ENCODE results near the gene ANGPTL2. TPM values are rescaled to one million over a fixed set of nuclear protein-coding genes. Genes with fewer than 3 reads are reported as not detected.

ANGPTL2 gene
- total RNA-seq, 2 experiments from 2014 or later: not detected

DNA sequence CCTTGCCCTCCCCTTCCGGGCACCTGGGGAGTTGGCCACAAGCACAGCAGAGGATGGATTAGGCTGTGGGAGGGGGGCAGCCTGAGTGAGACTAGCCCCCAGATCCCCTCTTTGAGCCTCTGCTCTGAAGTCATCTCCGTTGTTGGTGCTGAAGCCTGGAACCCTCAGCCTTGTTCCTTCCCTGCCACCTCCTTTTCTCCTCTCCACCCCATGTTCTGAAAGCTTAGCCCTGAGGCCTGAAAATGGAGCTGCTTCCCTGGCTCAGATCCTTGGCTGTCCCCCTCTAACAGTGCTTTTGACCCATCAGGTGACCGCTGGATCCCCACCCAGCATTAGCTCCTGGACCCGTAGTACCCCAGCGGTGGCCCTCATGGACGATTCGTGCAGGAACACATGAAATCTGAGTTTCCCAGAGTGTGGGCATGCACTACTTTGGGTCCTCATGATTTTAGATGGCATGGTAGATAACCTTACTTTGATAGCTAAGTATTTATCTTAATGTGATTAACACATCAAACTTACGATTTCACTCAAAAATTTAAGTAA is 21.6 kb upstream of the ANGPTL2 start:
- Mint-ChIP-seq H3K4me3 (no peak overlapping the region), H3K27ac (no peak overlapping the region), H3K4me1 (ENCODE audit: low read depth) (no peaks in the 10 kb centered on the region), H3K27me3 (no peaks in the 10 kb centered on the region), H3K36me3 (ENCODE audit: low read depth) (peaks cover 2% of the 10 kb centered on the region), H3K9me3 (peaks cover 3% of the 10 kb centered on the region)
- TF ChIP-seq, protein P1, sequence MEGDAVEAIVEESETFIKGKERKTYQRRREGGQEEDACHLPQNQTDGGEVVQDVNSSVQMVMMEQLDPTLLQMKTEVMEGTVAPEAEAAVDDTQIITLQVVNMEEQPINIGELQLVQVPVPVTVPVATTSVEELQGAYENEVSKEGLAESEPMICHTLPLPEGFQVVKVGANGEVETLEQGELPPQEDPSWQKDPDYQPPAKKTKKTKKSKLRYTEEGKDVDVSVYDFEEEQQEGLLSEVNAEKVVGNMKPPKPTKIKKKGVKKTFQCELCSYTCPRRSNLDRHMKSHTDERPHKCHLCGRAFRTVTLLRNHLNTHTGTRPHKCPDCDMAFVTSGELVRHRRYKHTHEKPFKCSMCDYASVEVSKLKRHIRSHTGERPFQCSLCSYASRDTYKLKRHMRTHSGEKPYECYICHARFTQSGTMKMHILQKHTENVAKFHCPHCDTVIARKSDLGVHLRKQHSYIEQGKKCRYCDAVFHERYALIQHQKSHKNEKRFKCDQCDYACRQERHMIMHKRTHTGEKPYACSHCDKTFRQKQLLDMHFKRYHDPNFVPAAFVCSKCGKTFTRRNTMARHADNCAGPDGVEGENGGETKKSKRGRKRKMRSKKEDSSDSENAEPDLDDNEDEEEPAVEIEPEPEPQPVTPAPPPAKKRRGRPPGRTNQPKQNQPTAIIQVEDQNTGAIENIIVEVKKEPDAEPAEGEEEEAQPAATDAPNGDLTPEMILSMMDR (IDR thresholded peaks at IDR 0.05): no peak
- intact Hi-C loops (cut with micrococcal nuclease): no loop called here
- ATAC-seq (no peak), DNase-seq (no peak)
- CTCF ChIA-PET: interaction anchor here (0.6 kb wide), 1 partner anchor 487 kb away, joined by 3 read pairs; no protein-coding TSS in a partner anchor
- POLR2A ChIA-PET: interaction anchor here (0.6 kb wide), 1 partner anchor 216 kb away, joined by 3 read pairs; no protein-coding TSS in a partner anchor

DNA sequence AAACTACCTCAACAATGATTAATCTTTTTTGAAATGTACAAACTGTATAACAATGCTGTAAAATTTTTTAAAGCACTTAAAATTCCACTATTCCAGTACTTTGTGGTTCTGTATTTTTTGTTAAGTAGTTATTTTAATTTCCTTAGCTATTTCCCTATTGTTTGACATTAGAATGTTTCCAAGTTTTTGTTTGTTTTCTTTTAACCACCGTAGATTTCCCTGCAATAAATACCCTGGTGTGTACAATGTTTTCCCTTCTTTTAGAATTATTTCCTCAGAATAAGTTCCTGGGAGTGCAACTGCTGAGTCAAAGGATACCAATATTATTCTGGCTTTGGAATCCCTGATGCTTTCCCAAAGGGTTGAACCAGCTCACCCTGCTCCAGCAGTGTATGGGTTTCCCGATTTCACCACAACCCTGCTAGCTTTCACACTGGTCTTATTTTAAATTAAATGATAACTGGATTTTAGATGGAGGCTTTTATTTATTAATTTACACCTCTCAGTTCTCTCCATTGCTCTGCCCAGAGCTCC is 20.6 kb upstream of the ANGPTL2 start:
- DNase-seq (no peak), ATAC-seq (no peak)
- Mint-ChIP-seq H3K4me1 (ENCODE audit: low read depth) (no peaks in the 10 kb centered on the region), H3K9me3 (peaks cover 3% of the 10 kb centered on the region), H3K4me3 (no peak overlapping the region), H3K36me3 (ENCODE audit: low read depth) (peaks cover 2% of the 10 kb centered on the region), H3K27me3 (no peaks in the 10 kb centered on the region), H3K27ac (no peak overlapping the region)
- TF ChIP-seq, protein P1 (IDR thresholded peaks at IDR 0.05): no peak
- ChIA-PET POLR2A (no interaction called here), CTCF (interaction anchor here (1.3 kb wide), 1 partner anchor 202 kb away, joined by 7 read pairs; no protein-coding TSS in a partner anchor)
- intact Hi-C loops (cut with micrococcal nuclease): no loop called here

DNA sequence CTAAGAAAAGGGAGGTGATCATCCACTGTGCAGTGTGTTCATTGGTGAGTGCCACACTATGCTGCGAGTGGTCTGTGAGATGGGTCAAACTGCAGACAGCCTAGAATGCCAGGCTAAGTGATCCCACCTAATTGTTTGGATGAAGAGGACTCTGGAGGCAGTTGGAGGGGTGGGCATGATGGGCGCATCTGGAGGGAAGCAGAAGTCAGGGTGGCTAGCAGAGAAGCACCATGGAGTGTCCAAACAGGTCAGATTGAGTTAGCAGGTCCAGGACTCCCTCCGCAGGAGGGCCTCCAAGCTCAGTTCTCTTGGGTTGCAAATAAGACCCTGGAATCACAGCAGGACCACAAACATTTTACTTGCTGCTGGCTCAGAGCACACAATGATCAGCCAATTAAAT is 19.9 kb upstream of the ANGPTL2 start:
- no peak overlapping the region for H3K4me3 Mint-ChIP-seq
- TF ChIP-seq, protein P1 (IDR thresholded peaks at IDR 0.05): no peak
- peaks cover 2% of the 10 kb centered on the region for H3K36me3 Mint-ChIP-seq (ENCODE audit: low read depth)
- H3K27me3 Mint-ChIP-seq: no peaks in the 10 kb centered on the region
- CTCF ChIA-PET: interaction anchor here (1.3 kb wide), 1 partner anchor 202 kb away, joined by 7 read pairs; no protein-coding TSS in a partner anchor
- intact Hi-C loops (cut with micrococcal nuclease): no loop called here
- POLR2A ChIA-PET: no interaction called here
- ATAC-seq: no peak
- peaks cover 3% of the 10 kb centered on the region for H3K9me3 Mint-ChIP-seq
- no peak overlapping the region for H3K27ac Mint-ChIP-seq
- H3K4me1 Mint-ChIP-seq (ENCODE audit: low read depth): no peaks in the 10 kb centered on the region
- DNase-seq: no peak

DNA sequence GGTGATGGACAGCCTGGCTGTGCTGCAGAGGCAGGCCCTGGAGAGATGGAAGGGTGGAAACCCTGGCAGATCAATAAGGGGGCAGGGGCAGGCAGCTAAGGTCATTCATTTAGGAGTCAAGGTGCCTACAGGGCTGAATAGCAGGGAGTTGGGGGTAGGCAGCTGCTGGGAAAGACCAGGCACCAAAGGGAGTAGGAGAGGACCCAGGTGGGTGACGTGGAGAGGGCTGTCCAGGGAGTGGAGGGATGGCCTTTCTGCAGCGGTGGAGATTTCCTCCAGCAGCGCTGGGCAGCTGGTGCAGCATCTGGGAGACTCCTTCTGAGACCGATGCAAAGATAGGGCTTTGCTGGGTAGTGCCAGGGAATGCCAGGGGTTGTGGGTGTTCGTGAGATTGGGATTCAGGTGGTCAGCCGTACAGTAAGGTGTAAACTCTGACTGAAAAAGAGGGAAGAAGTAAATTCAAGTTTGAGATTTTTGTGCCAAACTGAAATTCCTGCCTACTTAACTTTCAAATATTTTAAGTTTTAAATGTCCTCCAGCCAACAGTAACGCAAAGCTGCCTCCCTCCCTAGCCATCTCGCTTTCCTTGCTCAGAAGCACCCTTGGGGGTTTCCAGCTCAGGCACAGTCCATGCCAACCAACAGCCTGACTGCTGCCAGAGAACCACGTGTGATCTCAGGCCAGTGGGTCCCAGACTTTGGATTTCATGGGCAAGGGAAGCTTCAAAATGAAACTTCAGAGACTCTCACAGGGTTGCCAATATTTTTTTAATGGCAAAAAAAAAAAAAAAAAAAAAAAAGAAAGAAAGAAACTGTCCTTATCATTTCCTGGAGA is 18.6 kb upstream of the ANGPTL2 start:
- no peaks in the 10 kb centered on the region for H3K27me3 Mint-ChIP-seq
- CTCF ChIA-PET: no interaction called here
- DNase-seq (no peak), ATAC-seq (no peak)
- no peaks in the 10 kb centered on the region for H3K4me1 Mint-ChIP-seq (ENCODE audit: low read depth)
- no peak overlapping the region for H3K4me3 Mint-ChIP-seq
- no peaks in the 10 kb centered on the region for H3K9me3 Mint-ChIP-seq
- intact Hi-C loops (cut with micrococcal nuclease): no loop called here
- POLR2A ChIA-PET: interaction anchor here (0.7 kb wide), 1 partner anchor 9 kb away, joined by 3 read pairs; no protein-coding TSS in a partner anchor
- no peak overlapping the region for H3K27ac Mint-ChIP-seq
- TF ChIP-seq, protein P1 (IDR thresholded peaks at IDR 0.05): no peak
- no peaks in the 10 kb centered on the region for H3K36me3 Mint-ChIP-seq (ENCODE audit: low read depth)

DNA sequence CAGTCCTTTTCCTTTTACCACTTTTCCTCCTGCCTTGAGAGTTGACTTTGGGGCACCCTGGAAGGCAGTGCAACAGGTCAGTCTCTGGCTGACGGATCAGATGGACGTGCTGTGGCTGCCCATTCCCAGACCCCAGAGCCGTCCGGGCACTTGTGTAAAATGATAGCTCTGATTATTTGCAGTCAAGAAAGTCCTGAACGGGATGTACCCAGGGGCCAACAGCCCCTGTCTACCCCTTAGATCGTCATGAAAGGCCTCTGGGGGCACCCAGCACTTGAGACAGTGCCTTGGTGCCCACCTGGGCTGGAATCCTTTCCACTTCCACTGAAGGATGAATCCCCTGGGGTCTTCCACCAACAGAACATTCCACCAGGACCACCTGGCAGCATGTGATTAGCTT is 17.7 kb upstream of the ANGPTL2 start:
- Mint-ChIP-seq H3K27ac (no peak overlapping the region), H3K4me1 (ENCODE audit: low read depth) (no peaks in the 10 kb centered on the region), H3K9me3 (no peaks in the 10 kb centered on the region), H3K36me3 (ENCODE audit: low read depth) (no peaks in the 10 kb centered on the region), H3K4me3 (no peak overlapping the region), H3K27me3 (no peaks in the 10 kb centered on the region)
- CTCF ChIA-PET: no interaction called here
- intact Hi-C loops (cut with micrococcal nuclease): no loop called here
- DNase-seq: no peak
- TF ChIP-seq, protein P1 (IDR thresholded peaks at IDR 0.05): no peak
- no peak for ATAC-seq
- POLR2A ChIA-PET: interaction anchor here (0.7 kb wide), 1 partner anchor 8 kb away, joined by 3 read pairs; no protein-coding TSS in a partner anchor
